ENCODE results near the gene ACSS1. TPM values are rescaled to one million over a fixed set of nuclear protein-coding genes. Genes with fewer than 3 reads are reported as not detected.

The ACSS1 gene
- polyA plus RNA-seq, 1 donor from 2014 or later: 59.8 TPM

- Mint-ChIP-seq H3K4me3 (peak overlapping the region; percentile 84 to 97 (median 95)), H3K36me3 (no peaks in the 10 kb centered on the region), H3K4me1 (peaks cover 43 to 47% (median 45%) of the 10 kb centered on the region in 3 donors), H3K27ac (peak overlapping the region; percentile 93 to 99 (median 96)), H3K27me3 (no peaks in the 10 kb centered on the region), H3K9me3 (no peaks in the 10 kb centered on the region)
These were observed 497 bp downstream of the ACSS1 start for GRCh38 chr20:25057234-25058050.

- Mint-ChIP-seq H3K27me3 (no peaks in the 10 kb centered on the region), H3K36me3 (no peaks in the 10 kb centered on the region), H3K4me3 (peak overlapping the region; percentile 84 to 97 (median 95)), H3K9me3 (no peaks in the 10 kb centered on the region), H3K27ac (peak overlapping the region; percentile 93 to 99 (median 96)), H3K4me1 (peaks cover 43 to 51% (median 48%) of the 10 kb centered on the region in 3 donors)
These were observed 1.2 kb downstream of the ACSS1 start for GRCh38 chr20:25056690-25057233.

DNA sequence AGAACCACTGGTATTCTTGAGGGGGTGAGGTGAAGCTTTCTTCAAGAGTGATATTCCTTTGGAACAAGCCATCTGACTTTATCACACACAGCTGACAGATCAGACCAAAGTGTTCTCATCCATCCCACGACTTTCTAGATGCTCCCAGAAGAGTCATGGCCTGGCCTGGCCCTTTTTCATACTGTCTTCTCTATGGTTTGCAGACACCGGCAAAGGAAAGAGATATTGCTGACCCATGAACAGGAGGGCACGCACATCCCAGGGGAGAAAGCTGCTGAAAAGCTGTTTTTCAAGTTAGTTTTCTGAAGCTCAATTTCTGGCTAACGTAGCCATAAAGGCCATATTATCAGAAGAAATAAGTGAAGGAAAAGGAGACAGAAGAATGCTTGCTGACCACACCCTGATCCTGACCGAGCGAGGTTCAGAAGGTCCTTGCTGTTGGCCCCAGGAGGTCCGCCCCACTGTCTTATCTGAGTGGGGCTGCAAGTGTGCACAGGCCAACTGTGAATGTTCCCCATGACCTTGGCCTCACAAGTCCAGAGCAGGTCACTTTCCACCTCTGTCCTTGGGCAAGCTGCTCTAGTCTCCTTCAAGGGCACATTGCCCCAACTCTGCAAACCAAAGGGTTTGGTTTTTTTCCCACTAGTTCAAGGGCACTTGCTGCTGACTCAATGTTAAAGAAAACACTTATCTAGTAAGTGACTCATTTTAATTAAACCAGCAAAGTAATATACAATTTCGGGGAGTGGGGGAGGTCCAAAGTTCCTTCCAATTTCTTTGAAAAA lies 2.0 kb downstream of the ACSS1 start:
- H3K4me3 Mint-ChIP-seq: peak overlapping the region; percentile 84 to 97 (median 95)
- H3K27ac Mint-ChIP-seq: peak overlapping the region; percentile 93 to 99 (median 96)
- H3K4me1 Mint-ChIP-seq: peaks cover 48 to 58% (median 53%) of the 10 kb centered on the region in 3 donors
- no peaks in the 10 kb centered on the region for H3K9me3 Mint-ChIP-seq
- no peaks in the 10 kb centered on the region for H3K27me3 Mint-ChIP-seq
- no peaks in the 10 kb centered on the region for H3K36me3 Mint-ChIP-seq

DNA sequence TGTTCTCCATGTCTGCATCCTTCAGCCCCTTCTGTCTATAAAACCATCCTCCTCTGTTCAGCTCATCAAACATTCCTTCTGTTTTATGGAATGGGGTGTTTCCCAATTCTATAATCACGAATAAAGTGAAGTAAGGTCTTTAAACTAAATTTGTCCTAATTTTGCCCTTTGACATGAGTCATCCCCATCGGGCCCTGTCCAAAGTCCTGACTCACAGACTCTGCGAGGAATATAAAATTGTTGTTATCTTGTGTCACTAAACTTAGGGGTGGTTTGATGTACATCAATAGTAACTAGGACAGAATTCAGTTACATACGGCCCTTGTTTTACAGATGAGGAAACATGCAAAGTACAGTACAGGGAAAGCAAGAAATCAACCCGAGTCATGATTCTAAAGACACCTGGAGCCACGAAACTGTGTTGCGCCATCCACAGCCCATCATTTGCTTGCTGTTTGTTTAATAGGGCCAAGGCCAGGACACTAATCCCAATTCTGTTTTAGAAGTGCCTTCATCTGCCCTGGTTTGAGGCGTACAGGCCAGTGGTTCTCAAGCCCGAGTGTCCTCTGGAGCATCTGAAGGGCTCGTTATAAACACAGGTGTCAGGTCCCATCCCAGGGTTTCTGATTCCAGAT lies 2.8 kb downstream of the ACSS1 start:
- Mint-ChIP-seq H3K4me1 (peaks cover 48 to 58% (median 57%) of the 10 kb centered on the region in 3 donors), H3K9me3 (no peaks in the 10 kb centered on the region), H3K27me3 (no peaks in the 10 kb centered on the region), H3K4me3 (peak overlapping the region; percentile 47 to 97 (median 74)), H3K36me3 (no peaks in the 10 kb centered on the region), H3K27ac (peak overlapping the region; percentile 47 to 99 (median 94))

DNA sequence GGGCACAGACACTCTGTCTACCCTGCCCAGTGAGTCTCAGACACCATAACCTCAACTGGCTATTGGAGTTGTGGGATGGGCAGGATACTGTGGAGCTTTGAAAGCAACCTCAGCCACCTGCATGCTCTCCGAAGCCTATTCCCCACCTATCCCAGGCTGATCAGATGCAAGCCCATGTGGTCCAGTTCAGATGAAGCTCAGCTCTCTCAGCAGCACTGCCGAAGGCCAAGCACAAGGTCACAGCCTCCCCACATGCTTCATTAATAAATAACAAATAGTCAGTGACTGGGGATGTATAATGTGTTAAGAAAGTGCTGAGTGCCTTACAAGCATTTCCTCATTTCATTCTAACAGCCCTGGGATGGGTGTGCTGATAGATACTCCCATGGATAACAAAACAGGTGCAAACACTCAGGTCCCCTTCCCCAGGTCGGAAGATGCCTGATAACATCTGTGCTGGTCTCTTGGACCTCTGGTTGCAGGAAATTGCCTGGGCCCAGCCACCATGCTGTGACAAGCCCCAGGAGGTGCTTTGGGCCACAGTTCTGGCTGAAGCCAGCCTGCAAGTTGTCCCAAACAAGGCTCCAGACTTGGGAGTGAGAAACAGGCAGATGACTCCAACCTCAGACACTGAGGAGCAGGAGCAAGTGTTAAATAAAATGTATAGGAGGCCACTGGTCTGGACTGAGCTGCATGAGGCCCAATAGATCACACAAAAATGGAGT lies 3.7 kb downstream of the ACSS1 start:
- Mint-ChIP-seq H3K27me3 (peaks cover 2% of the 10 kb centered on the region), H3K36me3 (no peaks in the 10 kb centered on the region)

DNA sequence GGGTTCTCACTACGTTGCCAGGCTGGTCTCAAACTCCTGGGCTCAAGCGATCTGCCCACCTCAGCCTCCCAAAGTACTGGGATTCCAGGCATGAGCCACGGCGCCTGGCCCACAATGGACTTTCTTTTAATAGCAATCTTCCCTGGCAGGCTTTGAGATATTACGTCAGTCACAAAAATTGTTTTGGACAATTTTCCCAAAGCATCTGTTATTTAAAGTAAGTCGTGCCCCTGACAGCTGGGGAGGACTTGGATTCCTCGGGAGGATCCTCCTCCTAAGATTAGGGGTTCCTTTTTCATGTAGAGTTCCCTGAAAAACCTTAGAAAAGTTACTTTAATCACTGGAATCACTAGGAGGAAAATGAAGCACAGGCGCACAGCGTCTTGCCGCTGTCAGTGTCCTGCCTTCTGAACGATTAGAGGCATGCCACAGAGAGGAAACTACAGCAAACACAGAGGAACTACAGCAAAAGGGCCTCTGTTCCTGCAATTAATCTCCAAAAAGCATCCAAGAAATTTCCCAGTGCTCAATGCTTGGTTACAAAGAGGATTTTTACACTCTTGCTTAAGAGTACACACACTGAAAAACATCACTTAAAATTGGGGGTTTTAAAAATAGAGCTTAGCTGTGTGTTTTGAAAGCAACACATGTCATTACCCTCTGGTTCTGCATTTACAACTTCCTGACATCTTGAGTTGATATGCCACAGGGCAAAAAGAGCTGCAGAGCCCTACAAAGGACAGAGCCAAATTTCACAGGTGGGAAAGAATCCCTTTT lies 4.5 kb downstream of the ACSS1 start:
- Mint-ChIP-seq H3K4me1 (peaks cover 42 to 61% (median 60%) of the 10 kb centered on the region in 3 donors), H3K27ac (peak overlapping the region; percentile 90 to 99 (median 94)), H3K36me3 (peaks cover 1% of the 10 kb centered on the region), H3K9me3 (no peaks in the 10 kb centered on the region), H3K27me3 (peaks cover 2% of the 10 kb centered on the region), H3K4me3 (peak overlapping the region; percentile 78 to 97 (median 92))

More for the DNA sequence above, 3.7 kb downstream of the ACSS1 start:
- no peaks in the 10 kb centered on the region for H3K9me3 Mint-ChIP-seq
- peak overlapping the region; percentile 90 to 99 (median 94) for H3K27ac Mint-ChIP-seq
- H3K4me3 Mint-ChIP-seq: peak overlapping the region; percentile 46 to 97 (median 92)
- H3K4me1 Mint-ChIP-seq: peaks cover 46 to 64% (median 61%) of the 10 kb centered on the region in 3 donors

DNA sequence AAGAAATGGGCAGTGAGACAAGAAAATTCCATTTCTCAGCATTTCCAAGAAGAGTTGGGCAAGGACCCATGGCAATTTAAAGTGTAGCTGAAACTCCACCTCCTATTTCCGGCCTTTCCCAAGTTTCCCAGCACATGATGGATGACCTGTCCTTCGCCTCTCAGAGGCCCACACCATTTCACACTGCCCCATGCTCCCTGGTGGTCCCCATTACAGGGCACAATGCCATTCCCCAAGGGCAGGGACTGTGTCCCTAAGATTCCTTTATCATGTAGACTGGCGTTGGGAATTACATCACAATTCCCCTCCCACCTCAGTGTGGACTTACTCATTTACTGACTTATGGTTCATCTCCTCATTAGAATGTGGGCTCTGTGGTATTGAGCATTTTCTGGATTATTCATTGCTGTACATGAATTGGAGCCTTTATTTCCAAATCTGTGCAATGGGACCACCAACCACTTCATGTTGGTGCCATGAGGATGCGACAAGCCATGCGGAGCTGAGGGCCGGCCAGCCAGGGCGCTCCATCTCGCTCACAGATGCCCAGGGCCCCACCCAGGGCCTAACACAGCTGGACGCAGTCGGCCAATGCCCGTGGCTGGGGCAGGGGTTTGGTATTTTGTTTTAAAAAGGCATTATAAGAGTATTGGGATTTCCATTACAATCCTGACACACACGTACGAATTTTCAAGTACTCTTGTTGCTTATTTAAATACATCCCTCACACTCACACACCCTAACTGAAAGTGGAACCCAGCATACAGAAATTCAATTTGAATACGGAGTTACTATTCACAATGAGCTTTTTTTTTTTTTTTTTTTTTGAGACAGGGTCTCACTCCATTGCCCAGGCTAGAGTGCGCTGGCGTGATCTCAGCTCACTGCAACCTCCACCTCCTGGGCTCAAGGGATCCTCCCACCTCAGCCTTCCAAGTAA lies 5.4 kb downstream of the ACSS1 start:
- H3K9me3 Mint-ChIP-seq: no peaks in the 10 kb centered on the region
- H3K27me3 Mint-ChIP-seq: peaks cover 2% of the 10 kb centered on the region
- peaks cover 1% of the 10 kb centered on the region for H3K36me3 Mint-ChIP-seq
- peaks cover 42 to 61% (median 60%) of the 10 kb centered on the region in 3 donors for H3K4me1 Mint-ChIP-seq
- H3K27ac Mint-ChIP-seq: peak overlapping the region; percentile 90 to 99 (median 94)
- peak overlapping the region; percentile 78 to 97 (median 92) for H3K4me3 Mint-ChIP-seq

GRCh38 chr20:25051386-25052155 lies 6.4 kb downstream of the ACSS1 start:
- peaks cover 2% of the 10 kb centered on the region for H3K27me3 Mint-ChIP-seq
- peaks cover 42 to 61% (median 60%) of the 10 kb centered on the region in 3 donors for H3K4me1 Mint-ChIP-seq
- peaks cover 1% of the 10 kb centered on the region for H3K36me3 Mint-ChIP-seq
- no peaks in the 10 kb centered on the region for H3K9me3 Mint-ChIP-seq
- peak overlapping the region in 2 of 4 donors; percentile 61 to 89 for H3K4me3 Mint-ChIP-seq
- H3K27ac Mint-ChIP-seq: peak overlapping the region in 2 of 3 donors; percentile 47 to 53

DNA sequence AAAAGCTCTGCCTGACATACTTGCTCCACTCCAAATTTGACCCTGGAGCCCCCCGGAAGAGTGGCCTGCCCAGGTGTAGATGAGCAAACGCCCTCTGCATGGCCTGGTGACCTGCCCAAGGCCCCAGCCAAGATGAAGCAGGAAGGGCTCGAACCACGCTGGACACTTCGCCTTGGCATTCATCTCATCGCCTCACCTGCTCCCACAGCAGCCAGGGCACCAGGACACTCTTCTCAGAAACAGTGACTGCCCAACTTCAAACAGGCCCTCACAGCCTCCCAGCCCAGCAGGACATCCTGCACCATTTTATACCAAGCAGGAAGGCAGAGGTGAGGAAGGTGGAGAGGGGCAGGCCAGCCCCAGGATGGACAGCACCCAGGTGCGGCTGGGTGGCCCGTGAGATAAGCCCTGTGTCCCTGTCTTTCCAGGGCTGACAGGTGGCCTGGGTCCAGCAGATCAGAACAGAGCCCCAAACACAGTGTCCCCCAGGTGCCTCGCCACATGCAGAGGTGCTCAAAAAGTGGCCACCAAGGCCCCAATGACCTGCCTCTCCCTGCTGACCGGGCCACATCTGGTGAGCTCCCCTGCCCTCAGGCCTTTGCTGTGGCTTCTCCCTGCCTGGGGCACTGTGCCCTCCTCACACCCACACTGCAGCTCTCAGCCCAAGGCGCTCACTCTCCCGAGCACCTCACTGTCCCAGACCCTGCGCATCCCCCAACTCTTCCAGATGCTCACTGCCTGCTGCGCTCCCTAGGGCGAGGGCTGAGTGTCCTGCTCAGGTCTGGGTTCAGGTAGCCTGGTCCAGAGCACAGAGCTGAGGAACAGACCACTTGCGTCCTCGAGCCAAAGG lies 7.2 kb downstream of the ACSS1 start:
- peaks cover 1% of the 10 kb centered on the region for H3K36me3 Mint-ChIP-seq

DNA sequence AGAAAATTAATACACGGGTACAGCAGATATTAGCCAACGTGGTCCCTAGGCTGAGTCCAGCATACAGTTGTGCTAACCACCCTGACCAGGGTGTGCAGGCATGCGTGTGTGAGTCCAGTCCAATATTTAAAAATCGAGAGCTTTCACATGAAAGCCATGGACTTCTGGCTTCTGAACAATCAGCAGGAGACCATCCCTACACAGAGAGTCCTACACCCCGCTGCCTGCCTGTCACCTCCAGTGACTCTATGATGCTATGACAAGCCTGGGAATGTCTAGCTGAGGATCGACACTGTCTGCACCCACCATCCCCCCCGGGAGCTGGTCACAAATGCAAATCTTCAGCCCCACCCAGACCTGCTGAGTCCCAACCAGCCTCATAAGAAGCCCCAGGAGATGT lies 7.9 kb downstream of the ACSS1 start:
- peak overlapping the region in 3 of 4 donors; percentile 60 to 80 (median 67) for H3K4me3 Mint-ChIP-seq
- peak overlapping the region in 2 of 3 donors; percentile 40 to 76 for H3K27ac Mint-ChIP-seq
- peaks cover 1% of the 10 kb centered on the region for H3K36me3 Mint-ChIP-seq
- no peaks in the 10 kb centered on the region for H3K9me3 Mint-ChIP-seq
- H3K27me3 Mint-ChIP-seq: peaks cover 2% of the 10 kb centered on the region
- H3K4me1 Mint-ChIP-seq: peaks cover 43 to 59% (median 56%) of the 10 kb centered on the region in 3 donors

More for the DNA sequence above, 7.2 kb downstream of the ACSS1 start:
- peak overlapping the region; percentile 40 to 76 (median 47) for H3K27ac Mint-ChIP-seq
- H3K4me1 Mint-ChIP-seq: peaks cover 37 to 58% (median 54%) of the 10 kb centered on the region in 3 donors
- no peaks in the 10 kb centered on the region for H3K9me3 Mint-ChIP-seq
- peak overlapping the region in 3 of 4 donors; percentile 60 to 65 (median 61) for H3K4me3 Mint-ChIP-seq
- peaks cover 2% of the 10 kb centered on the region for H3K27me3 Mint-ChIP-seq

Data from IgD-negative memory B cell (primary cell).